DND-41 (cell line): Measurements from ENCODE around the gene ULK1.

Experiments
- ATAC-seq: fragments of 200-7000 bp; cut with Tn5 transposase; 3 replicates; pipeline ENCODE4 v1.9.1; 2021; ENCODE audit warnings: low read depth; ENCODE audit not compliant: insufficient read depth
- DNase-seq: peaks from one replicate; pipeline ENCODE4 v3.0.0-alpha.2; 2020
- H2AFZ ChIP-seq: 2 replicates; pipeline ENCODE4 v1.6.0; 2012; ENCODE audit warnings: low read depth, low read length
- H3K27ac ChIP-seq: 2 replicates; pipeline ENCODE4 v1.5.1; 2012; ENCODE audit warnings: low read length, inconsistent platforms
- H3K27me3 ChIP-seq: fragments of 200-600 bp; sonication (generic); 2 replicates; pipeline ENCODE4 v1.6.0; 2012; ENCODE audit warnings: low read length, mild to moderate bottlenecking, inconsistent platforms; ENCODE audit not compliant: insufficient read depth, poor library complexity
- H3K36me3 ChIP-seq: 2 replicates; pipeline ENCODE4 v1.5.1; 2012; ENCODE audit warnings: low read length, inconsistent platforms; ENCODE audit not compliant: insufficient read depth
- H3K4me1 ChIP-seq: 2 replicates; pipeline ENCODE4 v1.5.1; 2012; ENCODE audit warnings: mild to moderate bottlenecking, low read length; ENCODE audit not compliant: insufficient read depth
- H3K4me2 ChIP-seq: 2 replicates; pipeline ENCODE4 v1.6.0; 2012; ENCODE audit warnings: mild to moderate bottlenecking, moderate library complexity, low read length, inconsistent platforms; ENCODE audit not compliant: insufficient read depth
- H3K4me3 ChIP-seq, 2 experiments: fragments of 200-600 bp in 1 of 2; shearing (Covaris generic) in 1 of 2; 2 replicates each; pipeline ENCODE4 v1.5.1; 2012 to 2016; ENCODE audit warnings: inconsistent platforms in 2 of 2, low read length in 2 of 2, mild to moderate bottlenecking in 2 of 2, low read depth in 1 of 2, moderate library complexity in 1 of 2
- H3K79me2 ChIP-seq: 2 replicates; pipeline ENCODE4 v1.6.0; 2012; ENCODE audit warnings: low read length, inconsistent platforms; ENCODE audit not compliant: insufficient read depth
- H3K9ac ChIP-seq: 2 replicates; pipeline ENCODE4 v1.6.0; 2012; ENCODE audit warnings: low read depth, mild to moderate bottlenecking, inconsistent platforms, low read length, moderate library complexity
- H3K9me3 ChIP-seq: 2 replicates; pipeline ENCODE4 v1.5.1; 2012; ENCODE audit warnings: low read length, moderate library complexity, mild to moderate bottlenecking, inconsistent platforms; ENCODE audit not compliant: insufficient read depth, severe bottlenecking
- H4K20me1 ChIP-seq: 2 replicates; pipeline ENCODE4 v1.6.0; 2012; ENCODE audit warnings: low read length; ENCODE audit not compliant: insufficient read depth
- CTCF ChIP-seq: IDR thresholded peaks from 2 replicates; pipeline ENCODE4 v1.5.1; 2012; ENCODE audit warnings: borderline replicate concordance, low read length, moderate library complexity, mild to moderate bottlenecking; ENCODE audit not compliant: poor library complexity, severe bottlenecking; ENCODE audit errors: extremely low read depth
- EZH2 ChIP-seq: IDR thresholded peaks from 3 replicates; pipeline ENCODE4 v1.6.1; 2012; ENCODE audit warnings: borderline replicate concordance, low read depth, mild to moderate bottlenecking, moderate library complexity, low read length, inconsistent platforms; ENCODE audit not compliant: severe bottlenecking

The ULK1 gene

GRCh38 chr12:131857908-131858850 is 36.2 kb upstream of the ULK1 start:
- H2AFZ ChIP-seq = no peak overlapping the region
- ATAC-seq (no peak), DNase-seq (no peak)
- H3K9ac ChIP-seq = no peak overlapping the region
- no peak overlapping the region for H3K27ac ChIP-seq
- H4K20me1 ChIP-seq = no peaks in the 10 kb centered on the region; the same call in 1 of the 2 replicates
- H3K79me2 ChIP-seq = no peaks in the 10 kb centered on the region
- no peak overlapping the region for H3K4me2 ChIP-seq
- H3K9me3 ChIP-seq = no peaks in the 10 kb centered on the region
- no peaks in the 10 kb centered on the region for H3K36me3 ChIP-seq
- TF ChIP-seq CTCF (no peak), EZH2 (no peak)
- no peaks in the 10 kb centered on the region for H3K27me3 ChIP-seq
- H3K4me3 ChIP-seq = no peak overlapping the region
- no peaks in the 10 kb centered on the region for H3K4me1 ChIP-seq

GRCh38 chr12:131860472-131861260 is 33.8 kb upstream of the ULK1 start:
- H3K4me3 ChIP-seq = no peak overlapping the region
- no peak for DNase-seq
- H3K27ac ChIP-seq = no peak overlapping the region

GRCh38 chr12:131861261-131862083 is 33.0 kb upstream of the ULK1 start:
- Histone ChIP-seq H4K20me1 (no peaks in the 10 kb centered on the region; the same call in 1 of the 2 replicates), H3K4me2 (no peak overlapping the region), H2AFZ (no peak overlapping the region), H3K4me1 (no peaks in the 10 kb centered on the region), H3K27ac (no peak overlapping the region), H3K4me3 (no peak overlapping the region), H3K36me3 (no peaks in the 10 kb centered on the region), H3K27me3 (no peaks in the 10 kb centered on the region), H3K9ac (no peak overlapping the region), H3K9me3 (no peaks in the 10 kb centered on the region), H3K79me2 (no peaks in the 10 kb centered on the region)
- DNase-seq = no peak
- no peak for TF ChIP-seq EZH2
- TF ChIP-seq CTCF = no peak
- no peak for ATAC-seq

More at GRCh38 chr12:131860472-131861260, 33.8 kb upstream of the ULK1 start:
- no peak for TF ChIP-seq EZH2
- Histone ChIP-seq H3K9ac (no peak overlapping the region), H3K4me2 (no peak overlapping the region), H3K36me3 (no peaks in the 10 kb centered on the region), H3K4me1 (no peaks in the 10 kb centered on the region), H4K20me1 (no peaks in the 10 kb centered on the region; the same call in 1 of the 2 replicates), H3K27me3 (no peaks in the 10 kb centered on the region), H3K79me2 (no peaks in the 10 kb centered on the region), H3K9me3 (no peaks in the 10 kb centered on the region), H2AFZ (no peak overlapping the region)
- ATAC-seq = no peak
